ENCODE results near the gene RBM47.

Gene RBM47

DNA sequence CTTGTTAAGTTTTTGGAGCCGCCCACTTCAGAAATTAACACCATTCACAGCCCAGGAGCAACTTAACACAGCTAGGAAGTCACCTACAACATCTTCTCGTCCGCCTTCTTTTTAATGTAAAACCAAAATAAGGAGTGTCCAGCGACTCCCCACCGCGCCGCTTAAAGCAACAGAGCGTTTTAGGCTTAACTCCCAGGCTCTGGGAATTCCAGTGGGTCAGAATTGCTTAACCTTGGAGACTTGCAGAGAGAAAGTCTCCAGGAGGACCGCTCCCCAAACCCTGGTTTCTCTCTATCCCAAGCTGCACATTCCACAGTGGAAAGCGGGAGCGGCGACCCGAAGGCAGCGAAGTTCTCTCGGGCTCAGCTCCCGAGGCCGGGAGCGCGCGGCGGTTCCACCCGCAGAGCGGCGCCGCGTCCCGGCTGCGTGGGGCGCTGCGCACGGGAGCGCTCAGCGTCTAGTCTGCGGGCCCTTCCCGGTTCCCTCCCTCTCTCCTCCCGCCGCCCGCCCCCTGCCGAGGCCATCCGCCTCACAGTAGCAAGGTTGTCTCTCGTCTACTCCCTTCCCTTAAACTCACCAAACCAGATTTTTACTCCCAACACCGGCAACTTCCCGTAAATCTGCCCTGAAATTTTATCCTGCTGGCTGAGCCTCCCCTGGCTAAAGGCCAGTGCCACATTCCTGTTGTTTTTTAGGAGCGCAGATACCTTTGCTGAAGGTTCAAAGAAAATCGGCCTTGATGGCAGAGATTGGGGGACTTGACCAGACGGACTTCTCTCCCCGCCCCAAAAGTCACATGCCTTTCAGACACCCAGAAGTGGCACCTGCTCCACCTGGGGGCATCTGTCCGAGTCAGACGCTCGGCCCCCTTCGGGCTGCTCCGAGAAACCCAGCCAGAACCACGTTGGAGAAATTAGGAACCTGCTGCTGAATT, at the start of gene RBM47 (continued):
- TF ChIP-seq, protein P1, sequence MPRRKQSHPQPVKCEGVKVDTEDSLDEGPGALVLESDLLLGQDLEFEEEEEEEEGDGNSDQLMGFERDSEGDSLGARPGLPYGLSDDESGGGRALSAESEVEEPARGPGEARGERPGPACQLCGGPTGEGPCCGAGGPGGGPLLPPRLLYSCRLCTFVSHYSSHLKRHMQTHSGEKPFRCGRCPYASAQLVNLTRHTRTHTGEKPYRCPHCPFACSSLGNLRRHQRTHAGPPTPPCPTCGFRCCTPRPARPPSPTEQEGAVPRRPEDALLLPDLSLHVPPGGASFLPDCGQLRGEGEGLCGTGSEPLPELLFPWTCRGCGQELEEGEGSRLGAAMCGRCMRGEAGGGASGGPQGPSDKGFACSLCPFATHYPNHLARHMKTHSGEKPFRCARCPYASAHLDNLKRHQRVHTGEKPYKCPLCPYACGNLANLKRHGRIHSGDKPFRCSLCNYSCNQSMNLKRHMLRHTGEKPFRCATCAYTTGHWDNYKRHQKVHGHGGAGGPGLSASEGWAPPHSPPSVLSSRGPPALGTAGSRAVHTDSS (tag by site-specific recombination; IDR thresholded peaks at IDR 0.05): no peak
- no peak for TF ChIP-seq BCL11A (tag by site-specific recombination; IDR thresholded peaks at IDR 0.05; ENCODE audit: low read depth)
- no peak for TF ChIP-seq ZNF558 (tag by site-specific recombination; IDR thresholded peaks at IDR 0.05)
- no peak for TF ChIP-seq ZNF677 (tag by site-specific recombination; IDR thresholded peaks at IDR 0.05)
- 0 out of 2 replicates have a peak, but pooled peaks have one; percentile 27 for TF ChIP-seq ZFP69B (tag by site-specific recombination; IDR thresholded peaks at IDR 0.05)
- no peak for TF ChIP-seq ZNF76 (tag by site-specific recombination; IDR thresholded peaks at IDR 0.05; ENCODE audit: borderline replicate concordance, low read depth)
- TF ChIP-seq ZNF830 (tag by site-specific recombination; IDR thresholded peaks at IDR 0.05; ENCODE audit: low read depth): no peak
- no peak for TF ChIP-seq SETDB1 (IDR thresholded peaks at IDR 0.05; ENCODE audit: insufficient read length, low read length)
- no peak for TF ChIP-seq ZNF596 (tag by site-specific recombination; IDR thresholded peaks at IDR 0.05)
- peak; percentile 44 for TF ChIP-seq OSR2 (tag by site-specific recombination; IDR thresholded peaks at IDR 0.05)
- TF ChIP-seq ZBTB1 (tag by site-specific recombination; IDR thresholded peaks at IDR 0.05): no peak
- TF ChIP-seq ZNF660 (tag by site-specific recombination; IDR thresholded peaks at IDR 0.05): peak; percentile 10; the same call in 1 of the 2 replicates
- no peak for TF ChIP-seq SCRT1 (tag by site-specific recombination; IDR thresholded peaks at IDR 0.05; ENCODE audit: borderline replicate concordance)
- TF ChIP-seq BCL11B (tag by site-specific recombination; IDR thresholded peaks at IDR 0.05; ENCODE audit: low read depth): no peak
- TF ChIP-seq KLF16 (tag by site-specific recombination; IDR thresholded peaks at IDR 0.05): peak; percentile 12; the same call in 1 of the 2 replicates
- no peak for TF ChIP-seq ZNF521 (tag by site-specific recombination; IDR thresholded peaks at IDR 0.05)
- TF ChIP-seq ZNF157 (tag by site-specific recombination; IDR thresholded peaks at IDR 0.05): no peak
- TF ChIP-seq, protein P2, sequence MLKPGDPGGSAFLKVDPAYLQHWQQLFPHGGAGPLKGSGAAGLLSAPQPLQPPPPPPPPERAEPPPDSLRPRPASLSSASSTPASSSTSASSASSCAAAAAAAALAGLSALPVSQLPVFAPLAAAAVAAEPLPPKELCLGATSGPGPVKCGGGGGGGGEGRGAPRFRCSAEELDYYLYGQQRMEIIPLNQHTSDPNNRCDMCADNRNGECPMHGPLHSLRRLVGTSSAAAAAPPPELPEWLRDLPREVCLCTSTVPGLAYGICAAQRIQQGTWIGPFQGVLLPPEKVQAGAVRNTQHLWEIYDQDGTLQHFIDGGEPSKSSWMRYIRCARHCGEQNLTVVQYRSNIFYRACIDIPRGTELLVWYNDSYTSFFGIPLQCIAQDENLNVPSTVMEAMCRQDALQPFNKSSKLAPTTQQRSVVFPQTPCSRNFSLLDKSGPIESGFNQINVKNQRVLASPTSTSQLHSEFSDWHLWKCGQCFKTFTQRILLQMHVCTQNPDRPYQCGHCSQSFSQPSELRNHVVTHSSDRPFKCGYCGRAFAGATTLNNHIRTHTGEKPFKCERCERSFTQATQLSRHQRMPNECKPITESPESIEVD (tag by site-specific recombination; IDR thresholded peaks at IDR 0.05): peak; percentile 47; the same call in 1 of the 2 replicates
- no peak for TF ChIP-seq ZNF777 (tag by site-specific recombination; IDR thresholded peaks at IDR 0.05; ENCODE audit: borderline replicate concordance)
- TF ChIP-seq, protein P3, sequence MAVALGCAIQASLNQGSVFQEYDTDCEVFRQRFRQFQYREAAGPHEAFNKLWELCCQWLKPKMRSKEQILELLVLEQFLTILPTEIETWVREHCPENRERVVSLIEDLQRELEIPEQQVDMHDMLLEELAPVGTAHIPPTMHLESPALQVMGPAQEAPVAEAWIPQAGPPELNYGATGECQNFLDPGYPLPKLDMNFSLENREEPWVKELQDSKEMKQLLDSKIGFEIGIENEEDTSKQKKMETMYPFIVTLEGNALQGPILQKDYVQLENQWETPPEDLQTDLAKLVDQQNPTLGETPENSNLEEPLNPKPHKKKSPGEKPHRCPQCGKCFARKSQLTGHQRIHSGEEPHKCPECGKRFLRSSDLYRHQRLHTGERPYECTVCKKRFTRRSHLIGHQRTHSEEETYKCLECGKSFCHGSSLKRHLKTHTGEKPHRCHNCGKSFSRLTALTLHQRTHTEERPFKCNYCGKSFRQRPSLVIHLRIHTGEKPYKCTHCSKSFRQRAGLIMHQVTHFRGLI (tag by site-specific recombination; IDR thresholded peaks at IDR 0.05): no peak
- TF ChIP-seq, protein P4, sequence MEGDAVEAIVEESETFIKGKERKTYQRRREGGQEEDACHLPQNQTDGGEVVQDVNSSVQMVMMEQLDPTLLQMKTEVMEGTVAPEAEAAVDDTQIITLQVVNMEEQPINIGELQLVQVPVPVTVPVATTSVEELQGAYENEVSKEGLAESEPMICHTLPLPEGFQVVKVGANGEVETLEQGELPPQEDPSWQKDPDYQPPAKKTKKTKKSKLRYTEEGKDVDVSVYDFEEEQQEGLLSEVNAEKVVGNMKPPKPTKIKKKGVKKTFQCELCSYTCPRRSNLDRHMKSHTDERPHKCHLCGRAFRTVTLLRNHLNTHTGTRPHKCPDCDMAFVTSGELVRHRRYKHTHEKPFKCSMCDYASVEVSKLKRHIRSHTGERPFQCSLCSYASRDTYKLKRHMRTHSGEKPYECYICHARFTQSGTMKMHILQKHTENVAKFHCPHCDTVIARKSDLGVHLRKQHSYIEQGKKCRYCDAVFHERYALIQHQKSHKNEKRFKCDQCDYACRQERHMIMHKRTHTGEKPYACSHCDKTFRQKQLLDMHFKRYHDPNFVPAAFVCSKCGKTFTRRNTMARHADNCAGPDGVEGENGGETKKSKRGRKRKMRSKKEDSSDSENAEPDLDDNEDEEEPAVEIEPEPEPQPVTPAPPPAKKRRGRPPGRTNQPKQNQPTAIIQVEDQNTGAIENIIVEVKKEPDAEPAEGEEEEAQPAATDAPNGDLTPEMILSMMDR (tag by site-specific recombination; IDR thresholded peaks at IDR 0.05): no peak
- TF ChIP-seq, protein P5, sequence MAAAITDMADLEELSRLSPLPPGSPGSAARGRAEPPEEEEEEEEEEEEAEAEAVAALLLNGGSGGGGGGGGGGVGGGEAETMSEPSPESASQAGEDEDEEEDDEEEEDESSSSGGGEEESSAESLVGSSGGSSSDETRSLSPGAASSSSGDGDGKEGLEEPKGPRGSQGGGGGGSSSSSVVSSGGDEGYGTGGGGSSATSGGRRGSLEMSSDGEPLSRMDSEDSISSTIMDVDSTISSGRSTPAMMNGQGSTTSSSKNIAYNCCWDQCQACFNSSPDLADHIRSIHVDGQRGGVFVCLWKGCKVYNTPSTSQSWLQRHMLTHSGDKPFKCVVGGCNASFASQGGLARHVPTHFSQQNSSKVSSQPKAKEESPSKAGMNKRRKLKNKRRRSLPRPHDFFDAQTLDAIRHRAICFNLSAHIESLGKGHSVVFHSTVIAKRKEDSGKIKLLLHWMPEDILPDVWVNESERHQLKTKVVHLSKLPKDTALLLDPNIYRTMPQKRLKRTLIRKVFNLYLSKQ (tag by site-specific recombination; IDR thresholded peaks at IDR 0.05; ENCODE audit: borderline replicate concordance): no peak
- no peak for TF ChIP-seq HOXC10 (CRISPR knock-in tag; IDR thresholded peaks at IDR 0.05)
- TF ChIP-seq ZNF239 (tag by site-specific recombination; IDR thresholded peaks at IDR 0.05): no peak
- TF ChIP-seq ZNF747 (tag by site-specific recombination; IDR thresholded peaks at IDR 0.05): no peak
- TF ChIP-seq, protein P6, sequence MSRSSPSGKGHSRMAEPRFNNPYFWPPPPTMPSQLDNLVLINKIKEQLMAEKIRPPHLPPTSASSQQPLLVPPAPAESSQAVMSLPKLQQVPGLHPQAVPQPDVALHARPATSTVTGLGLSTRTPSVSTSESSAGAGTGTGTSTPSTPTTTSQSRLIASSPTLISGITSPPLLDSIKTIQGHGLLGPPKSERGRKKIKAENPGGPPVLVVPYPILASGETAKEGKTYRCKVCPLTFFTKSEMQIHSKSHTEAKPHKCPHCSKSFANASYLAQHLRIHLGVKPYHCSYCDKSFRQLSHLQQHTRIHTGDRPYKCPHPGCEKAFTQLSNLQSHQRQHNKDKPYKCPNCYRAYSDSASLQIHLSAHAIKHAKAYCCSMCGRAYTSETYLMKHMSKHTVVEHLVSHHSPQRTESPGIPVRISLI (tag by site-specific recombination; IDR thresholded peaks at IDR 0.05): no peak
- no peak for TF ChIP-seq ZNF785 (tag by site-specific recombination; IDR thresholded peaks at IDR 0.05)
- TF ChIP-seq SP2 (tag by site-specific recombination; IDR thresholded peaks at IDR 0.05): peak; percentile 49
